ENCODE measurements around the gene ITFG1.
"Not testable (repeated sequence)": the region's sequence is repeated elsewhere in the genome, so short reads cannot be mapped to it uniquely, and the experiment has no call there.

Gene ITFG1

GRCh38 chr16:47162670-47163420 lies 298.0 kb downstream of the ITFG1 start:
- no peak for TF ChIP-seq POLR2A (IDR thresholded peaks at IDR 0.05; ENCODE audit: extremely low read depth, insufficient read length)
- TF ChIP-seq CTCF (IDR thresholded peaks at IDR 0.05; ENCODE audit: low read depth, low read length), result no peak
- TF ChIP-seq MAX (IDR thresholded peaks at IDR 0.05; ENCODE audit: low read depth, low read length), result no peak
- no peak for TF ChIP-seq MYC (IDR thresholded peaks at IDR 0.05; ENCODE audit: low read depth, low read length)
- DNase-seq (ENCODE audit: low read depth), result no peak
- no peak overlapping the region for H3K4me3 ChIP-seq (ENCODE audit: low read depth, low read length)

- no peak overlapping the region for H3K4me3 ChIP-seq (ENCODE audit: low read depth, low read length)
- TF ChIP-seq POLR2A (IDR thresholded peaks at IDR 0.05; ENCODE audit: extremely low read depth, insufficient read length) (no peak), CTCF (IDR thresholded peaks at IDR 0.05; ENCODE audit: low read depth, low read length) (no peak), MYC (IDR thresholded peaks at IDR 0.05; ENCODE audit: low read depth, low read length) (no peak), MAX (IDR thresholded peaks at IDR 0.05; ENCODE audit: low read depth, low read length) (no peak)
- DNase-seq (ENCODE audit: low read depth), result no peak
Measured at GRCh38 chr16:47161464-47161863, 299.4 kb downstream of the ITFG1 start.

GRCh38 chr16:47160422-47160821 lies 300.4 kb downstream of the ITFG1 start:
- H3K4me3 ChIP-seq (ENCODE audit: low read depth, low read length), result no peak overlapping the region
- no peak for TF ChIP-seq MYC (IDR thresholded peaks at IDR 0.05; ENCODE audit: low read depth, low read length)
- TF ChIP-seq CTCF (IDR thresholded peaks at IDR 0.05; ENCODE audit: low read depth, low read length), result no peak
- no peak for TF ChIP-seq MAX (IDR thresholded peaks at IDR 0.05; ENCODE audit: low read depth, low read length)
- TF ChIP-seq POLR2A (IDR thresholded peaks at IDR 0.05; ENCODE audit: extremely low read depth, insufficient read length), result no peak
- DNase-seq (ENCODE audit: low read depth), result no peak

- no peak for DNase-seq (ENCODE audit: low read depth)
- no peak overlapping the region for H3K4me3 ChIP-seq (ENCODE audit: low read depth, low read length)
- no peak for TF ChIP-seq MYC (IDR thresholded peaks at IDR 0.05; ENCODE audit: low read depth, low read length)
- no peak for TF ChIP-seq CTCF (IDR thresholded peaks at IDR 0.05; ENCODE audit: low read depth, low read length)
Measured at GRCh38 chr16:47158992-47159391, 301.9 kb downstream of the ITFG1 start.

- no peak overlapping the region for H3K4me3 ChIP-seq (ENCODE audit: low read depth, low read length)
Measured at GRCh38 chr16:47156680-47157215, 304.1 kb downstream of the ITFG1 start.

GRCh38 chr16:47152501-47152900 lies 308.4 kb downstream of the ITFG1 start:
- H3K4me3 ChIP-seq (ENCODE audit: low read depth, low read length); DNase-seq (ENCODE audit: low read depth): not testable (repeated sequence)

More at GRCh38 chr16:47156680-47157215, 304.1 kb downstream of the ITFG1 start:
- DNase-seq (ENCODE audit: low read depth), result no peak
- no peak for TF ChIP-seq MYC (IDR thresholded peaks at IDR 0.05; ENCODE audit: low read depth, low read length)
- no peak for TF ChIP-seq POLR2A (IDR thresholded peaks at IDR 0.05; ENCODE audit: extremely low read depth, insufficient read length)
- no peak for TF ChIP-seq MAX (IDR thresholded peaks at IDR 0.05; ENCODE audit: low read depth, low read length)
- no peak for TF ChIP-seq CTCF (IDR thresholded peaks at IDR 0.05; ENCODE audit: low read depth, low read length)
